Measurements from ENCODE around the gene VMAC.

The VMAC gene

GRCh38 chr19:5911366-5911765 is 6.7 kb downstream of the VMAC start:
- Histone ChIP-seq H3K27ac (no peak overlapping the region), H3K27me3 (ENCODE audit: insufficient read depth, low read depth) (no peaks in the 10 kb centered on the region), H4K20me1 (ENCODE audit: insufficient read depth) (no peaks in the 10 kb centered on the region)

DNA sequence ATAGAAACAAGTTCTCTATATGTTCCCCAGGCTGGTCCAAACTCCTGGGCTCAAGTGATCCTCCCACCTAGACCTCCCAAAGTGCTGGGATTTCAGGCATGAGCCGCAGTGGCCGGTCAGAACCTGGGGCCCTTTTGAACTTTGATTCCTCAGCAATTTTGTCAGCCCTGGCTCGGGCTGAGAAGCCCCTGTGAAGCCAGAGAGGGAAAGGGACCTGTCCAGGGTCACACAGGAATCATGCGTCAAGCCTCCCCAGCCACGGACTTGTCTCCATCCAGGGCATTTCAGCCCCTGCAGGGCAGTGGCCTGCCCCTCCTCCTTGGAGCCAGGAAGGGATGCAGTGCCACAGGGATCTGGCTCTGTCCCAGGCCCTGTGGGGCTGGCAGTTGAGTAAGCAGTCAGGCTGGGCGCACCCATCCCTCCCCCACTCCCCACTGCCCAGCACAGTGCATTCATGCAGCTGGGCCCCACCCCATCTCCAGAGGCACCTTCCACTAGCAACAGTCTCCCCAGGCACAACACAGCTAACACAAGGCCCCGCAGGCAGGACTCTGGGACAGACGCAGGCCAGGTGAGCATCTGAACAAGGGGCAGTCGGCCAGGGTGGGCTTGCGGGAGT is 9.2 kb downstream of the VMAC start, which contains the start of gene CAPS:
CAPS (plus strand) TSS at position 516 of the 619 bp plus-strand sequence. CDS start 153 bp downstream, outside the sequence.
- Histone ChIP-seq H3K27me3 (ENCODE audit: insufficient read depth, low read depth) (no peaks in the 10 kb centered on the region), H3K27ac (no peak within 1 kb of the TSS), H3K36me3 (ENCODE audit: insufficient read depth) (no peaks in the 10 kb centered on the region), H3K4me3 (IDR thresholded peaks at IDR 0.05; ENCODE audit: insufficient read depth, low read depth, low read length) (no peak within 1 kb of the TSS), H2AFZ (ENCODE audit: low read depth) (no peak within 1 kb of the TSS), H4K20me1 (ENCODE audit: insufficient read depth) (no peaks in the 10 kb centered on the region), H3K4me2 (no peak within 1 kb of the TSS), H3K9ac (no peak within 1 kb of the TSS), H3K4me1 (ENCODE audit: low read depth, poor library complexity, severe bottlenecking) (no peaks in the 10 kb centered on the region), H3K79me2 (ENCODE audit: insufficient read depth, low read depth) (no peaks in the 10 kb centered on the region)
- TF ChIP-seq CTCF (conservative IDR thresholded peaks at IDR 0.05; ENCODE audit: low read depth, low read length), result no peak

More at GRCh38 chr19:5911366-5911765, 6.7 kb downstream of the VMAC start:
- Histone ChIP-seq H3K4me2 (no peak overlapping the region), H3K4me1 (ENCODE audit: low read depth, poor library complexity, severe bottlenecking) (no peaks in the 10 kb centered on the region), H3K36me3 (ENCODE audit: insufficient read depth) (no peaks in the 10 kb centered on the region), H3K4me3 (IDR thresholded peaks at IDR 0.05; ENCODE audit: insufficient read depth, low read depth, low read length) (no peak overlapping the region), H2AFZ (ENCODE audit: low read depth) (no peak overlapping the region), H3K9ac (no peak overlapping the region), H3K79me2 (ENCODE audit: insufficient read depth, low read depth) (no peaks in the 10 kb centered on the region)
- no peak for TF ChIP-seq CTCF (conservative IDR thresholded peaks at IDR 0.05; ENCODE audit: low read depth, low read length)

DNA sequence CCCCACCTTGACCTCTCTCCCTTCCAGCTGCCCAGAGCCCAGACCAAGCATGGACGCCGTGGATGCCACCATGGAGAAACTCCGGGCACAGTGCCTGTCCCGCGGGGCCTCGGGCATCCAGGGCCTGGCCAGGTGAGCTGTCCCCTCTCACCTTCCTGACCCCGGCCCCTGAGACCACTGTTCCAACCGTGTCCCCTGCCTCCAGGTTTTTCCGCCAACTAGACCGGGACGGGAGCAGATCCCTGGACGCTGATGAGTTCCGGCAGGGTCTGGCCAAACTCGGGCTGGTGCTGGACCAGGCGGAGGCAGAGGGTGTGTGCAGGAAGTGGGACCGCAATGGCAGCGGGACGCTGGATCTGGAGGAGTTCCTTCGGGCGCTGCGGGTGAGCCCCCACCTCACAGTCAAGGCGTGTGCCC is 9.7 kb downstream of the VMAC start:
- no peaks in the 10 kb centered on the region for H3K36me3 ChIP-seq (ENCODE audit: insufficient read depth)
- no peaks in the 10 kb centered on the region for H3K79me2 ChIP-seq (ENCODE audit: insufficient read depth, low read depth)
- H3K9ac ChIP-seq, result no peak overlapping the region
- no peak for TF ChIP-seq CTCF (conservative IDR thresholded peaks at IDR 0.05; ENCODE audit: low read depth, low read length)
- no peak overlapping the region for H2AFZ ChIP-seq (ENCODE audit: low read depth)
- no peak overlapping the region for H3K4me2 ChIP-seq
- no peaks in the 10 kb centered on the region for H4K20me1 ChIP-seq (ENCODE audit: insufficient read depth)
- no peak overlapping the region for H3K4me3 ChIP-seq (IDR thresholded peaks at IDR 0.05; ENCODE audit: insufficient read depth, low read depth, low read length)
- H3K27ac ChIP-seq, result no peak overlapping the region
- no peaks in the 10 kb centered on the region for H3K4me1 ChIP-seq (ENCODE audit: low read depth, poor library complexity, severe bottlenecking)
- H3K27me3 ChIP-seq (ENCODE audit: insufficient read depth, low read depth), result no peaks in the 10 kb centered on the region

DNA sequence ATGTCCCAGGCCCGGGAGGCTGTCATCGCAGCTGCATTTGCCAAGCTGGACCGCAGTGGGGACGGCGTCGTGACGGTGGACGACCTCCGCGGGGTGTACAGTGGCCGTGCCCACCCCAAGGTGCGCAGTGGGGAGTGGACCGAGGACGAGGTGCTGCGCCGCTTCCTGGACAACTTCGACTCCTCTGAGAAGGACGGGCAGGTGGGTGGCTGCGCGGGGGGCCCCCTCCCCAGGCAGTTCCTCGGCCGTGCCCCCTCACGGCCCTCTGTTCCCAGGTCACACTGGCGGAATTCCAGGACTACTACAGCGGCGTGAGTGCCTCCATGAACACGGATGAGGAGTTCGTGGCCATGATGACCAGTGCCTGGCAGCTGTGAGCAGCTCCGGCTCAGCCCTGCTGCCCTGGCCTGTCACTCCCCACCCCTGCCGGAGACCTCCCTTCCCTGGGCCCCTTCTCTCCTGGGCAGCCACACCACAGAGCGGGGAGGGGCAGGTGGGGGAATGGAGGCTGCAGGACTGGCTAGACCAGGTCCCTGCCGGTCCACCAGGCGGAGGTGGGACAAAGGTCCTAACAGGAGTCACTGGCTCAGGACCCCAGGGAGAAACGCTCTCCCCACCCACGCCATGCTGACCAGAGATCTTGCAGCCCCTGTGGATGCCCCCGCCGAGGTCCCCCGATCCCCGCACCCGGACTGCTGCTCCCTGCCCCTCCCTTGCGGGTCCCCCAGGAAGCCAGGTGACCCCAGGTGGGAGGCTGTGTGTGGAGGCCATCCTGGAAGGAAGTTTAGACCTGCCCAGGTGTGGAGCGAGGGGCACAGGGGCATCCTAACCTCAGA is 10.5 kb downstream of the VMAC start:
- Histone ChIP-seq H3K9ac (no peak overlapping the region), H3K27me3 (ENCODE audit: insufficient read depth, low read depth) (no peaks in the 10 kb centered on the region), H3K27ac (no peak overlapping the region)

More for the DNA sequence above, 10.5 kb downstream of the VMAC start:
- H3K36me3 ChIP-seq (ENCODE audit: insufficient read depth), result no peaks in the 10 kb centered on the region
- H2AFZ ChIP-seq (ENCODE audit: low read depth), result no peak overlapping the region
- no peaks in the 10 kb centered on the region for H4K20me1 ChIP-seq (ENCODE audit: insufficient read depth)
- no peaks in the 10 kb centered on the region for H3K4me1 ChIP-seq (ENCODE audit: low read depth, poor library complexity, severe bottlenecking)
- no peak overlapping the region for H3K4me2 ChIP-seq
- H3K4me3 ChIP-seq (IDR thresholded peaks at IDR 0.05; ENCODE audit: insufficient read depth, low read depth, low read length), result no peak overlapping the region
- no peaks in the 10 kb centered on the region for H3K79me2 ChIP-seq (ENCODE audit: insufficient read depth, low read depth)
- no peak for TF ChIP-seq CTCF (conservative IDR thresholded peaks at IDR 0.05; ENCODE audit: low read depth, low read length)
